HEK293T (cell line): Measurements from ENCODE around the gene PPFIA2.

ENCODE experiments used
- ARNT ChIP-seq: fragments of 450-650 bp; IDR thresholded peaks from 2 replicates; pipeline ENCODE4 v1.6.1; 2017; ENCODE audit warnings: mild to moderate bottlenecking
- BHLHE40 ChIP-seq: fragments of 450-650 bp; IDR thresholded peaks from 2 replicates; pipeline ENCODE4 v1.6.1; 2016; ENCODE audit warnings: mild to moderate bottlenecking, moderate library complexity, borderline replicate concordance
- CTBP1 ChIP-seq: fragments of 450-650 bp; IDR thresholded peaks from 2 replicates; pipeline ENCODE4 v1.6.1; 2016; ENCODE audit warnings: borderline replicate concordance
- ELF4 ChIP-seq: fragments of 450-650 bp; IDR thresholded peaks from 2 replicates; pipeline ENCODE4 v1.6.1; 2017; ENCODE audit warnings: antibody characterized with exemption
- FOXA1 ChIP-seq: fragments of 450-650 bp; IDR thresholded peaks from 2 replicates; pipeline ENCODE4 v1.6.1; 2016; ENCODE audit warnings: mild to moderate bottlenecking
- FOXK2 ChIP-seq: fragments of 450-650 bp; IDR thresholded peaks from 2 replicates; pipeline ENCODE4 v1.6.1; 2016; ENCODE audit warnings: mild to moderate bottlenecking
- HDGF ChIP-seq: fragments of 450-650 bp; IDR thresholded peaks from 2 replicates; pipeline ENCODE4 v1.6.1; 2017; ENCODE audit warnings: antibody characterized with exemption, borderline replicate concordance
- NFRKB ChIP-seq: fragments of 450-650 bp; IDR thresholded peaks from 2 replicates; pipeline ENCODE4 v1.6.1; 2016; ENCODE audit warnings: mild to moderate bottlenecking, moderate library complexity
- SP1 ChIP-seq: fragments of 450-650 bp; IDR thresholded peaks from 2 replicates; pipeline ENCODE4 v1.6.1; 2017
- SUZ12 ChIP-seq: fragments of 450-650 bp; IDR thresholded peaks from 2 replicates; pipeline ENCODE4 v1.6.1; 2016; ENCODE audit warnings: mild to moderate bottlenecking
- TARDBP ChIP-seq: fragments of 450-650 bp; IDR thresholded peaks from 2 replicates; pipeline ENCODE4 v1.6.1; 2016
- TF ChIP-seq, protein P1 (sequence below): fragments of 450-650 bp; IDR thresholded peaks from 2 replicates; pipeline ENCODE4 v1.6.1; 2016

DNA sequence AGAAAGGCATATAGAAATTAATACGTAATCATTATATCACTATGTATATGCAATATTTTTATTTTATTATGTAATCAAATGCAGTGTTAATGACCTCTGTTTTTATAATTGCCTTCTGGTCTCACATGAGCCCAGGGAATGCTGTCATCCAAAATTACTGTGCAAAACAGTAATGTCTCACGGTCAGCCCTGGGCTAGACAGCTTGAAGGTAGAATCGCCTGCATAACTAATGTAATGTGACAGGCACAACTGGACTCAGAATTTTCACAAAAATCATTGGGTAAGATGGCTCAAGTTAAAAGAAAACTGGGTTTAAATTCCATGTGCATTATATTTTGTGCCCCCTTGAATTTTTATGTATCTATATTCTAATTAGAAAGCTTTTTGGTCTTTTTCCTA lies 293.3 kb downstream of the PPFIA2 start:
- TF ChIP-seq SUZ12 = no peak
- TF ChIP-seq TARDBP = no peak
- no peak for TF ChIP-seq ARNT
- TF ChIP-seq SP1 = no peak
- no peak for TF ChIP-seq ELF4
- no peak for TF ChIP-seq FOXA1
- no peak for TF ChIP-seq HDGF
- no peak for TF ChIP-seq BHLHE40
- no peak for TF ChIP-seq CTBP1
- TF ChIP-seq, protein P1, sequence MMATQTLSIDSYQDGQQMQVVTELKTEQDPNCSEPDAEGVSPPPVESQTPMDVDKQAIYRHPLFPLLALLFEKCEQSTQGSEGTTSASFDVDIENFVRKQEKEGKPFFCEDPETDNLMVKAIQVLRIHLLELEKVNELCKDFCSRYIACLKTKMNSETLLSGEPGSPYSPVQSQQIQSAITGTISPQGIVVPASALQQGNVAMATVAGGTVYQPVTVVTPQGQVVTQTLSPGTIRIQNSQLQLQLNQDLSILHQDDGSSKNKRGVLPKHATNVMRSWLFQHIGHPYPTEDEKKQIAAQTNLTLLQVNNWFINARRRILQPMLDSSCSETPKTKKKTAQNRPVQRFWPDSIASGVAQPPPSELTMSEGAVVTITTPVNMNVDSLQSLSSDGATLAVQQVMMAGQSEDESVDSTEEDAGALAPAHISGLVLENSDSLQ = no peak
- TF ChIP-seq NFRKB = no peak
- TF ChIP-seq FOXK2 = no peak
